Muscle of leg (tissue), 11 donors: ENCODE measurements around the gene CTNNA2. TPM values are rescaled to one million over a fixed set of nuclear protein-coding genes. Genes with fewer than 3 reads are reported as not detected.

Experiments used
- DNase-seq: peaks from one replicate; pipeline ENCODE4 v3.0.0; 2013
- H3K27ac ChIP-seq: one replicate; pipeline ENCODE4 v1.5.1; 2013; ENCODE audit warnings: mild to moderate bottlenecking, low read length, control low read depth
- H3K27me3 ChIP-seq: one replicate; pipeline ENCODE4 v1.6.1; 2013; ENCODE audit warnings: low read length; ENCODE audit not compliant: control insufficient read depth, insufficient read depth
- H3K36me3 ChIP-seq: one replicate; pipeline ENCODE4 v1.6.1; 2013; ENCODE audit warnings: low read length; ENCODE audit not compliant: control insufficient read depth, insufficient read depth
- H3K4me1 ChIP-seq: one replicate; pipeline ENCODE4 v1.6.1; 2013; ENCODE audit warnings: low read length; ENCODE audit not compliant: control insufficient read depth, insufficient read depth
- H3K4me3 ChIP-seq: one replicate; pipeline ENCODE4 v1.5.1; 2013; ENCODE audit warnings: low read length, control low read depth
- H3K9me3 ChIP-seq: replicated peaks from 2 replicates; pipeline ENCODE4 v1.6.1; 2013; ENCODE audit warnings: low read depth, low read length; ENCODE audit not compliant: control insufficient read depth
- WGBS: methylation state at CpG from one replicate; pipeline ENCODE4 v1.1.5; 2013; ENCODE audit warnings: missing lambda C conversion rate; ENCODE audit not compliant: insufficient coverage; 5-methylcytosine and 5-hydroxymethylcytosine counted together
- polyA plus RNA-seq, 8 donors: library from polyadenylated mRNA; unstranded; fragments of 120-200 nt; gene quantifications; one replicate each; pipeline versions ENCODE4 v1.2.1 to v1.2.3, GENCODE V29; 2013; ENCODE audit warnings: inconsistent platforms in 1 of 8, low replicate concordance in 1 of 8; ENCODE audit not compliant: insufficient read length in 8 of 8, insufficient read depth in 1 of 8
- total RNA-seq: library from RNA; stranded (reverse); fragments of 120-200 nt; gene quantifications from one replicate; pipeline ENCODE4 v1.2.4, GENCODE V29; 2013

CTNNA2 gene
- total and polyA plus RNA-seq, 9 donors, result 0.28 to 1.0 (median 0.69) TPM

DNA sequence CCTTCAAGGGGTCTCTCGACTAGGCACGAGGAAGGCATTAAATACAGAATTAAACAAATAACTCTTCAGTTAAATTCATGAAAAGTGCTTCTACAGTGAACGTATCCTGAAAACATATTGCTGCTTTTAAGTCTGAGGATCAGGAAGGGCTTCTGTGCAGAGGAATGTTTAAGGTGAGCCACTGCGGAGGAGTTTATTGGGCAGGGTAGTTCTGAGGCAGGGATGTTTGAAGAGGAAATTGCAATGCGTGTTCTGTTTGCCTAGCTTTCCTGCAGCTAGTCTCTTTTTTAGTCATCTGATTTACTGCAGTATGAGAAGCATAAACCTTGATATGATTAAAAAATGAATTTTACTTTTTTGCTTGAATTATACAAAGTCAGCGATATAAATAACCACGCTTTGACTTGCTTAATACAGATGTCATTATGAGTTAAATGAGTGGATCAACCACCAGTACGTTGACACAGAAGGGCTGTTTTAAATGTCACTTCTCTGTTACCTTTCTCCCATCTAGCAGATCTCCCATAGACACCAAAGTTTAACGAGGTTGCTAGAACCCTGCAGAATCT is 98.7 kb downstream of the CTNNA2 start:
- DNase-seq, result no peak
- no peak overlapping the region for H3K4me3 ChIP-seq
- H3K9me3 ChIP-seq, result no peaks in the 10 kb centered on the region
- no peak overlapping the region for H3K27ac ChIP-seq
- WGBS, result 62% methylated on average over 3 of the region's 9 CpGs
- H3K4me1 ChIP-seq, result no peaks in the 10 kb centered on the region
- H3K27me3 ChIP-seq, result no peaks in the 10 kb centered on the region
- H3K36me3 ChIP-seq, result no peaks in the 10 kb centered on the region

DNA sequence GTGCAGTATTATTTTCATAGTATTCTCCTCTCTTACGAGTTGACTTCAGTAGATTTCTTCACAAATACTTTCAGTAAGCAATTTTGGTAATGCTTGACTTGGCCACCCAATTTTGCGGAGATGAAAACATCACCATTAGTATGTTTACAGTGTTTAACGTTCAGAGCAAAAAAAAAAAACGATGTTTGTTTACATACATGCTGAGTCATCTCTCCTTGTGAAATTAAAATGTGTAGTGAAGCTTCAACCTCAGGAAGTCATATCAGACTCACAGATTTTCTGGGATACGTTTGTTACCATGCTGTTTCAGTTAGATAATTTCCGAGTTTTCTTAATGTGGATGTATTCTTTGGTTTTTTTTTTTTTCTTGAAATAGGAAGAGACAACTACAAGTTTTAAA is 100.1 kb downstream of the CTNNA2 start:
- Histone ChIP-seq H3K36me3 (no peaks in the 10 kb centered on the region), H3K4me3 (no peak overlapping the region), H3K27ac (no peak overlapping the region), H3K27me3 (no peaks in the 10 kb centered on the region), H3K4me1 (no peaks in the 10 kb centered on the region), H3K9me3 (no peaks in the 10 kb centered on the region)
- WGBS, result no CpG with 5 or more reads among the region's 6 CpGs
- no peak for DNase-seq

DNA sequence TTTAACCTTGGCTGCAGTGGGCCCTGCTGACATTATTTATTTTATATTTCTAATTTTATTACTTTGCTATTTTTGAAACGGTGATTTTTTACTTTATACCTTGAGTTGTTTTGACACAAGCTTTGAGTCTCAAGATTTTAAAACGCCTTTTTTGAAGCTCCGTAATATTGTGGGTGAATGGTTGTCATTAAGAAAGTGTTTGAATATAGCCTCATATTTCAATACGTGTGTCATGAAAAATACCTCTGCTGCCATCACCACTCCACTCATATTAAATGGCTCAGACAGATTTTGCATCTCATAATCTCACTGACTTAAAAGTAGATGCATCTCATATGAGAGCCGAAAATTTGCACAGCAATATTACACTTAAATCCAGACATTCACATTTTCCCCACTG is 106.6 kb downstream of the CTNNA2 start:
- Histone ChIP-seq H3K4me3 (no peak overlapping the region), H3K27me3 (no peaks in the 10 kb centered on the region), H3K9me3 (no peaks in the 10 kb centered on the region), H3K4me1 (no peaks in the 10 kb centered on the region), H3K36me3 (no peaks in the 10 kb centered on the region), H3K27ac (no peak overlapping the region)
- WGBS, result 85% methylated on average over 2 of the region's 5 CpGs
- DNase-seq, result no peak

DNA sequence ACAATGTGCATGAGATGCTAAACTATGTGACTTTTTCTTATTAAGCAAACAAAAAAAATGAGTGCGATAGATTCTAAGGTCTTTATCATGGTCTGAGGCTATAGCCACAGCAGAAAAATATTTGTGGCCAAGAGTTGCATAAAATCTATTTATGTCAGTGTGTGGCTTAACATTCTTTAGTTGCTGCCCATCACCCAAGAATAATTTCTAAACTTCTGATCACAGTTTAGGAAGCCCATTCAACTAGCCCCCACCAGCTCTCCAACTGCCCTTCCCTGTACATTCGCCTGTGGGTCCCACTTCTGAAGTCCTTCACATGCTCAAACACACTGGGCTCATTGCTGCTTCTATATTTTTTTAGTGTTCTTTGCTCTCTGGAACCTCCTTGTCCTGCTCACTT is 107.1 kb downstream of the CTNNA2 start:
- Histone ChIP-seq H3K4me3 (no peak overlapping the region), H3K27ac (no peak overlapping the region), H3K36me3 (no peaks in the 10 kb centered on the region), H3K4me1 (no peaks in the 10 kb centered on the region), H3K9me3 (no peaks in the 10 kb centered on the region), H3K27me3 (no peaks in the 10 kb centered on the region)
- WGBS, result 50% methylated on average over 1 of the region's 2 CpGs
- no peak for DNase-seq

DNA sequence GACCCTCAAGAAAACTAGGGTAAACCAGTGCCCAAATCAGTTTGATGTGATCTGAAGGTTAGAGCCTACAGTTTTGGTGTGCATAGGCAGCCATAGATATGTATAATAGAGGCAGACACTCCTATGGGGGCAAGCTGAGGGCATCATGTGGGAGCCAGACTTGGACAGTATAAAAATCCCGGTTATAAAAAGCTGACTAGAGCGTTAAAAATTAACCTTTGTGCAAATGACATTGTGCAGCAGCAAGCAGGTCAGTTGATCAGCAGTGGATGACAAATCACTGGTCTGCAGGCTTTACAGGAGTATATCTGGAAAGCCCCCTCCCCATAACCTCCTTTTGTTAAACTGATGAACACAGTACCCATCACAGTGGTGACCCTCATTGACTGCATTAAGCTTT is 107.8 kb downstream of the CTNNA2 start:
- 100% methylated on average over 2 of the region's 2 CpGs for WGBS
- H3K4me3 ChIP-seq, result no peak overlapping the region
- H3K36me3 ChIP-seq, result no peaks in the 10 kb centered on the region
- H3K4me1 ChIP-seq, result no peaks in the 10 kb centered on the region
- no peak for DNase-seq
- H3K27ac ChIP-seq, result no peak overlapping the region
- no peaks in the 10 kb centered on the region for H3K9me3 ChIP-seq
- H3K27me3 ChIP-seq, result no peaks in the 10 kb centered on the region

DNA sequence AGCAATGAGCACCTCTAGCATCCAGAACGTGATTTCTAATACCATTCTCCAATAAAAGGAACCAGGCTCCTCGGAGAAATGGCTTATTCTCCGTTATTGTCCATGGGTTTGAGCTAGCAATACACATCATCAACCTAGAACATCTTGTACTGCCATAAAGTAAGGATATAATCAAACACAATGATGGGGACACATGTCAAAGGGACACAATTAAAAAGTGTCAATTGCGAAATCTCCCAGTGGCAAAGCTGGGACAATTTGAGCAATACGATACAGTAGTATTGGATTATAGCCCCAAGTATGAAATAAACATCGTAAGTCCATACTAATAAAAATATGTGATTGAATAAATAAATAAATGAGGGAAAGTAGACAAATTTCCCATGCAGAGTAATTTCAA is 108.4 kb downstream of the CTNNA2 start:
- no peaks in the 10 kb centered on the region for H3K9me3 ChIP-seq
- no peaks in the 10 kb centered on the region for H3K36me3 ChIP-seq
- H3K27me3 ChIP-seq, result no peaks in the 10 kb centered on the region
- H3K4me1 ChIP-seq, result no peaks in the 10 kb centered on the region
- no peak for DNase-seq
- no peak overlapping the region for H3K27ac ChIP-seq
- WGBS, result no CpG with 5 or more reads among the region's 6 CpGs
- no peak overlapping the region for H3K4me3 ChIP-seq

DNA sequence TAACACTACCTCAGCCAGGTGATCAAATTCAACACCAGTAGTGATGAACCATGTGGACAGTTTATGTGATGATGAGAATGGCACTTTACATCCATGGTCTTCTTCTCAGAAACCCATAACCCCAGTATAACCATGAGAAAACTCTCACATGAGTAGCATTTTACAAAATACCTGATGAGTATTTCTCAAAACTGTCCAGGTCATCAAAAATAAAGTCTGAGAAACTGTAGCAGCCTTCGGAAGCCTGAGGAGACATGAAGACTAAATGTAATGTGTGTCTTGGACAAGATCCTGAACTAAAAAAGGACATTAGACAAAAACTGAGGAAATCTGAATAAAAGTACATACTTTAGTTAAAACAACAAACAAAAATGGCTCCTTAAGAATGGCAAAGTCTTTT is 108.9 kb downstream of the CTNNA2 start:
- H3K27ac ChIP-seq, result no peak overlapping the region
- no peaks in the 10 kb centered on the region for H3K36me3 ChIP-seq
- no peak for DNase-seq
- no peaks in the 10 kb centered on the region for H3K4me1 ChIP-seq
- no peaks in the 10 kb centered on the region for H3K27me3 ChIP-seq
- no peak overlapping the region for H3K4me3 ChIP-seq
- no peaks in the 10 kb centered on the region for H3K9me3 ChIP-seq
- WGBS, result no CpG with 5 or more reads among the region's 1 CpG

DNA sequence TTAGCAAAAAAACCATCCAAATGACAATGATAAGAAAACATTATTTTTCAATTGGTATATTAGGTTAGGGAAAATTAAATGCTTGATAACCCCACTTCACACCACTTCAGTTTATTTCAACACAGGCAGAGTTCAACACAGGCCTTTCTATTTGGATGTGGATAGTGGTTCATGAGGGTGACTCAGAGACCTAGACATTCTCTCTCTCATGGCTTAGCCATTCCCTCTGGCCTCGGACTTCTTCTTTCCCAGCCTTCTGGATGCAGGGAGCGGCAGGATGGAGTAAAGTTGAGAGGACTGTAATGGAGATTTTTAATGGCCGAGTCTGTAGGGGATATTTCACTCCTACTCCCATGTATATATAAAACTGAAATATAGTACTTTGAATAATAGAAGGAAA is 109.7 kb downstream of the CTNNA2 start:
- Histone ChIP-seq H3K27me3 (no peaks in the 10 kb centered on the region), H3K4me3 (no peak overlapping the region), H3K9me3 (no peaks in the 10 kb centered on the region), H3K27ac (no peak overlapping the region), H3K4me1 (no peaks in the 10 kb centered on the region), H3K36me3 (no peaks in the 10 kb centered on the region)
- WGBS, result no CpG with 5 or more reads among the region's 3 CpGs
- DNase-seq, result no peak

DNA sequence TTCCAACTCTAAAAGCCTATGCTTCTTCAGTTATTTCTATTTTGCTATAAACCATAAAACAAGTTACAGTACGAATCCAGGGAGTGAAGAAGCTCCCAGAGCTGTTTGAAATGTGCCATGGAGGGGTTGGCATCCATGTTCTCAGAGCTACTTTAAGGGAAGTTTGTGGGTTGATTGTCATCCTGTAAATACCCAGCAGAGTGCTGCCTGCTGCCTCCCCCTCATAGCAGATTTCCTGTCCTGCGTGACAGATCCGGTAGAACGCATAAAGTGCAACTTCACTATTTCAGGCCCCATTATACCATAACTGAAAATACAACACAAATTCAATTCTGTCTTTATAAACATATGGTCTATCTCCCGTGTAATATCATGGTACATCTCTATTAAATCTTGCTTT is 114.4 kb downstream of the CTNNA2 start:
- Histone ChIP-seq H3K27me3 (no peaks in the 10 kb centered on the region), H3K4me1 (no peaks in the 10 kb centered on the region), H3K4me3 (no peak overlapping the region), H3K9me3 (peaks cover 5% of the 10 kb centered on the region), H3K27ac (no peak overlapping the region), H3K36me3 (no peaks in the 10 kb centered on the region)
- DNase-seq, result no peak
- WGBS, result 50% methylated on average over 2 of the region's 5 CpGs

DNA sequence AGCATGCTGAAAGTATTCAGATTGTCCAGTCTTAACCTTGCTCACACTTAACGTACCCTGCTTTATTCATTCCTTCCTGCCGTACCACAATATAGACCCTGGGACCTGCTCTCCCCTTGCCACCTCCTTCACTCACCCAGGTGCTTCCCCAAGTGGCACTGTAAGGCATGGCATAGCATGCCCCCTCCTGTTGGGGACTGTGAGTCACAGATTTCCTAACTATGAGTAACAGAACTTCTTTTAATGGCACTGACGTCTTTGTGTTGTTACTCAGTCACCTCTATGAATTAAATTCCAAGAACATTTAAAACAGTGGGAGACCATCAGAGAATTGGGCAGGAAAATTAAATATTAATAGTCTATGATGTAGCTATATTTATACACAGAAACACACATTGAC is 117.2 kb downstream of the CTNNA2 start:
- H3K36me3 ChIP-seq, result no peaks in the 10 kb centered on the region
- peaks cover 7% of the 10 kb centered on the region for H3K9me3 ChIP-seq
- no peaks in the 10 kb centered on the region for H3K4me1 ChIP-seq
- H3K27me3 ChIP-seq, result no peaks in the 10 kb centered on the region
- H3K4me3 ChIP-seq, result no peak overlapping the region
- H3K27ac ChIP-seq, result no peak overlapping the region
- no peak for DNase-seq
- 68% methylated on average over 2 of the region's 3 CpGs for WGBS

DNA sequence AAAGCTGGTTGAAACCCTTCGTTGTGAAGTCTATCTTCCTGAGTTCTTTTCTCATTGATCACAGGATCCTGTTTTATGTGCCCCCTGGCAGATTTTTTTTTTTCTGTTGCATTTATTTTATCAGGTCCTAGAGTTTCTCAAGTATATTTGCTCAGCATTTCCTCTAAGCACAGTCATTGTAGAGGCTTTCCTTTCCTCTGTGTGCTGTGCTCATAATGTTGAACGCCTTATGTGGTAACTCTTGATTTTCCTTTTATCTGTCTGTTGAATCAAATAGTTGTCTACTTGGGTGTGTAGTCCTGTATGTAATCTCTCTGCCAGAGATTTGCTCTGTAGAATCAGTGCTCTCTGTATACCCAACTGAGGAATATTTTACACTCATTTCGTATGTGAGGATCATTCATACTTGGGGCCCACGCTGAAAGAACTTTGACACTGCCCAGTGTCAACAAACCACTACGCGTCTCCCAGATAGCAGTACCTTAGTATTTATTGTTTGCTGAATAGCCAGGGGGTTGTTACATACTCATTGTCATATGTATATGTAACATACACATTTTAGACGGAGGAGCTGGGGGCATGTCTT is 118.2 kb downstream of the CTNNA2 start:
- no peak for DNase-seq
- H3K27ac ChIP-seq, result no peak overlapping the region
- H3K36me3 ChIP-seq, result no peaks in the 10 kb centered on the region
- no peak overlapping the region for H3K4me3 ChIP-seq
- no peaks in the 10 kb centered on the region for H3K4me1 ChIP-seq
- H3K9me3 ChIP-seq, result peaks cover 7% of the 10 kb centered on the region
- H3K27me3 ChIP-seq, result no peaks in the 10 kb centered on the region
- WGBS, result no CpG with 5 or more reads among the region's 7 CpGs
